GM10266 (cell line): ENCODE measurements around the gene ATP6V0D1.

Experiments used
- DNase-seq: peaks from one replicate; pipeline ENCODE4 v3.0.0; 2012; ENCODE audit errors: extremely low spot score
- TF ChIP-seq, protein P1 (sequence below): IDR thresholded peaks from 2 replicates; pipeline ENCODE4 v1.5.1; 2012; ENCODE audit warnings: mild to moderate bottlenecking, low read depth; ENCODE audit not compliant: control insufficient read depth, insufficient read depth; ENCODE audit errors: missing control alignments

The ATP6V0D1 gene

GRCh38 chr16:67436640-67437193, 44.2 kb downstream of the ATP6V0D1 start:
- TF ChIP-seq, protein P1, sequence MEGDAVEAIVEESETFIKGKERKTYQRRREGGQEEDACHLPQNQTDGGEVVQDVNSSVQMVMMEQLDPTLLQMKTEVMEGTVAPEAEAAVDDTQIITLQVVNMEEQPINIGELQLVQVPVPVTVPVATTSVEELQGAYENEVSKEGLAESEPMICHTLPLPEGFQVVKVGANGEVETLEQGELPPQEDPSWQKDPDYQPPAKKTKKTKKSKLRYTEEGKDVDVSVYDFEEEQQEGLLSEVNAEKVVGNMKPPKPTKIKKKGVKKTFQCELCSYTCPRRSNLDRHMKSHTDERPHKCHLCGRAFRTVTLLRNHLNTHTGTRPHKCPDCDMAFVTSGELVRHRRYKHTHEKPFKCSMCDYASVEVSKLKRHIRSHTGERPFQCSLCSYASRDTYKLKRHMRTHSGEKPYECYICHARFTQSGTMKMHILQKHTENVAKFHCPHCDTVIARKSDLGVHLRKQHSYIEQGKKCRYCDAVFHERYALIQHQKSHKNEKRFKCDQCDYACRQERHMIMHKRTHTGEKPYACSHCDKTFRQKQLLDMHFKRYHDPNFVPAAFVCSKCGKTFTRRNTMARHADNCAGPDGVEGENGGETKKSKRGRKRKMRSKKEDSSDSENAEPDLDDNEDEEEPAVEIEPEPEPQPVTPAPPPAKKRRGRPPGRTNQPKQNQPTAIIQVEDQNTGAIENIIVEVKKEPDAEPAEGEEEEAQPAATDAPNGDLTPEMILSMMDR: no peak
- no peak for DNase-seq

- no peak for DNase-seq
Observed at GRCh38 chr16:67435758-67436164, 45.2 kb downstream of the ATP6V0D1 start.

GRCh38 chr16:67433131-67433719, 47.7 kb downstream of the ATP6V0D1 start:
- TF ChIP-seq, protein P1: no peak
- DNase-seq: no peak

More at GRCh38 chr16:67435758-67436164, 45.2 kb downstream of the ATP6V0D1 start:
- TF ChIP-seq, protein P1: no peak

DNA sequence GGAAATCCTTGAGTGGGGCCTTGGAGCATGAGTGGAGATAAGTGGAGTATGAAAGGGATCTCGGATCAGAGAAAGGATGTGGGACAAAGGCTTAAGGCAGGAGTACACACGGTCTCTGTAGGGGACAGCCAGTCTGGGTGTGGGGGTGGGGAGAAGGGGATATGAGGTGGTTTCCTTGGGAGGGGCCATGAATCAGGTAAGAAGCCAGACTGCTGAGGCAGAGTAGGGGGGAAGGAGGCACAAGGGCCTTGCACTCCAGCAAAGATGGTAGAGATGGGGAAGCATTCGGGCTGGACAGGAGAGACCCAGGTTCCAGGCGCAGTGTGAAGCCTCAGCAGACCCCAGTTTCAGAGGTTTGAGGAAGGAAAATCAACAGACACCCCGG, 48.5 kb downstream of the ATP6V0D1 start:
- TF ChIP-seq, protein P1: no peak
- DNase-seq: no peak

GRCh38 chr16:67431775-67432505, 49.0 kb downstream of the ATP6V0D1 start:
- DNase-seq: no peak
- TF ChIP-seq, protein P1: no peak

DNA sequence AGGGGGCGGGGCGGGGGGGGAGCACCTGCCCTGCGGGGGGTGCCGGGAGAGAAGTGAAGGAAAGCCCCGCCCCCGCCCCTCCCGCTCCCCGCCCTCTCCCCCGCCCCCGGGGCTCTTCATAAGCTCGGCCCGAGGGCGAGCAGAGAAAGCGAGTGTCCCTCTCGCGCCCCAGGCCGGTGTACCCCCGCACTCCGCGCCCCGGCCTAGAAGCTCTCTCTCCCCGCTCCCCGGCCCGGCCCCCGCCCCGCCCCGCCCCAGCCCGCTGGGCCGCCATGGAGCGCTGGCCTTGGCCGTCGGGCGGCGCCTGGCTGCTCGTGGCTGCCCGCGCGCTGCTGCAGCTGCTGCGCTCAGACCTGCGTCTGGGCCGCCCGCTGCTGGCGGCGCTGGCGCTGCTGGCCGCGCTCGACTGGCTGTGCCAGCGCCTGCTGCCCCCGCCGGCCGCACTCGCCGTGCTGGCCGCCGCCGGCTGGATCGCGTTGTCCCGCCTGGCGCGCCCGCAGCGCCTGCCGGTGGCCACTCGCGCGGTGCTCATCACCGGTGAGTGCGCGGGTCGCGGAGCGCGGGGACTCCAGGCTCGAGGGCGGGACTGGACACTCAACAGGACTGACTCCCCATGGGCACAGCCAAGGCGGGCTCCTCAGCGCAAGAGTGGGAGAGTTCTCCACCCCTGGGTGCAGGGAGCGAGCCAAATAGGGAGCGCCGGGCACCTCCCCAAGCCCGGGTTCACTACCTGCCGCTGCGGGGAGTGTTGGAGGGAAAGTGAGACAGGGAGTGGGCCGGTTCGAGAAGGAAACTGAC, 49.8 kb downstream of the ATP6V0D1 start, which contains the start of gene HSD11B2:
Gene HSD11B2 (plus strand): TSS at position 145 of the 798 bp plus-strand sequence. CDS start 128 bp downstream, at position 273.
- TF ChIP-seq, protein P1: peak; percentile 5
- DNase-seq: peak; percentile 65
